Endothelial cell (in vitro differentiated cells): Measurements from ENCODE around the gene IL19. TPM values are rescaled to one million over a fixed set of nuclear protein-coding genes. Genes with fewer than 3 reads are reported as not detected.
A peak's percentile ranks its signal among the peaks of the same experiment; 100 is the strongest.

Experiments
- DNase-seq: peaks from one replicate; pipeline ENCODE4 v3.0.0; 2021; ENCODE audit warnings: low spot score
- H3K27ac Mint-ChIP-seq: one replicate; pipeline ENCODE4 v1.8.0; 2021; ENCODE audit warnings: mixed read lengths, inconsistent platforms; ENCODE audit not compliant: unreplicated experiment
- H3K27me3 Mint-ChIP-seq: one replicate; pipeline ENCODE4 v1.8.0; 2021; ENCODE audit warnings: mild to moderate bottlenecking, moderate library complexity, mixed read lengths, inconsistent platforms; ENCODE audit not compliant: unreplicated experiment
- H3K36me3 Mint-ChIP-seq: one replicate; pipeline ENCODE4 v1.8.0; 2021; ENCODE audit warnings: mild to moderate bottlenecking, low read depth, mixed read lengths, inconsistent platforms; ENCODE audit not compliant: unreplicated experiment
- H3K4me1 Mint-ChIP-seq: one replicate; pipeline ENCODE4 v1.8.0; 2021; ENCODE audit warnings: mild to moderate bottlenecking, mixed read lengths, inconsistent platforms; ENCODE audit not compliant: unreplicated experiment
- H3K4me3 Mint-ChIP-seq: one replicate; pipeline ENCODE4 v1.8.0; 2021; ENCODE audit warnings: mild to moderate bottlenecking, mixed read lengths, inconsistent platforms; ENCODE audit not compliant: unreplicated experiment
- H3K9me3 Mint-ChIP-seq: one replicate; pipeline ENCODE4 v1.8.0; 2021; ENCODE audit warnings: mixed read lengths, inconsistent platforms; ENCODE audit not compliant: unreplicated experiment
- total RNA-seq: library from RNA; stranded (reverse); fragmentation: NEBNext Ultra II Directional; extraction: Animal tissue kit (Norgen Biotek cat#: 25700); gene quantifications from one replicate; pipeline ENCODE4 v1.2.1, GENCODE V29; 2021; ENCODE audit not compliant: unreplicated experiment
- TF ChIP-seq, protein P1 (sequence below): fragments of 200-600 bp; sonication (generic); IDR thresholded peaks from one replicate; pipeline ENCODE4 v1.5.0; 2021; ENCODE audit warnings: antibody characterized with exemption; ENCODE audit not compliant: unreplicated experiment

Gene IL19
- total RNA-seq, 1 donor from 2014 or later: not detected

DNA sequence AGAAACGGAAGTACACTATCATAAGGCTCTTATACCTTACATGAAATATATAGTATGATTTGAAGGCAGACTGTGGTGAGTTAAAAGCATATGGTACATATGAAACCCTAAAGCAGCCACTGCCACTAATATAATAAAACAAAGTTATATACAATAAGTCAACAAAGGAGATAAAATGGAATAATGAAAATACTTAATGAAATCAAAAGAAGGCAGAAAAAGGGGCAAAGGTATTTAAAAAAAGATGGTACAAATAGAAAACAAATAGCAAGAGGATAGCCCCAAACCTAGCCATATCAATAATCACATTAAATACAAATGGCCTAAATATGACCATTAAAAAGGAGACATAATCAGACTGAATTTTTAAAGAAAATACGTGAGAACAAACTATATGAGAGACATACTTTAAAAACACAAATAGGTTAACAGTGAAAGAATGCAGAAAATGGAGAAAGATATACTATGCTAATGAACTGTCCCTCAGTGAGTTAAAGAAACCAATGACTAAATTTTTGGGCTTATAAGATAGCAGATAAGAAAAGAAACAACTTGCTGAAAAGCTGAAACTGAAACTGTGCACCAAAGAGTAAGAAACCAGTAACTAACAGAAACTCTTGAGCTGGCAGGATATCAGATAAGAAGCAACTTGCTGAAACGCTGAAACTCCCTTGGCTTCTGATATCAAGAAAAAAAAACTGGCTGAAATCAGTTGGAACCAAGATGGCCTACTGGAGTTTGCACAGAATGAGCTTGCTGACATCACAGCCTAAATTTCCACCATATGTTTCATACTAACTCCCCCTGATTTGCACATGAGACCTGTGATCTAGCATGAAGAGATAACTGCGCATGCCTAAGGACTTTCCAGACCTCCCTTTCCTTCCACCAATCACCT lies 46.1 kb downstream of the IL19 start:
- H3K36me3 Mint-ChIP-seq: no peaks in the 10 kb centered on the region
- no peak overlapping the region for H3K27ac Mint-ChIP-seq
- H3K4me3 Mint-ChIP-seq: no peak overlapping the region
- H3K9me3 Mint-ChIP-seq: no peaks in the 10 kb centered on the region
- H3K4me1 Mint-ChIP-seq: peaks cover 4% of the 10 kb centered on the region
- H3K27me3 Mint-ChIP-seq: no peaks in the 10 kb centered on the region
- no peak for DNase-seq
- TF ChIP-seq, protein P1, sequence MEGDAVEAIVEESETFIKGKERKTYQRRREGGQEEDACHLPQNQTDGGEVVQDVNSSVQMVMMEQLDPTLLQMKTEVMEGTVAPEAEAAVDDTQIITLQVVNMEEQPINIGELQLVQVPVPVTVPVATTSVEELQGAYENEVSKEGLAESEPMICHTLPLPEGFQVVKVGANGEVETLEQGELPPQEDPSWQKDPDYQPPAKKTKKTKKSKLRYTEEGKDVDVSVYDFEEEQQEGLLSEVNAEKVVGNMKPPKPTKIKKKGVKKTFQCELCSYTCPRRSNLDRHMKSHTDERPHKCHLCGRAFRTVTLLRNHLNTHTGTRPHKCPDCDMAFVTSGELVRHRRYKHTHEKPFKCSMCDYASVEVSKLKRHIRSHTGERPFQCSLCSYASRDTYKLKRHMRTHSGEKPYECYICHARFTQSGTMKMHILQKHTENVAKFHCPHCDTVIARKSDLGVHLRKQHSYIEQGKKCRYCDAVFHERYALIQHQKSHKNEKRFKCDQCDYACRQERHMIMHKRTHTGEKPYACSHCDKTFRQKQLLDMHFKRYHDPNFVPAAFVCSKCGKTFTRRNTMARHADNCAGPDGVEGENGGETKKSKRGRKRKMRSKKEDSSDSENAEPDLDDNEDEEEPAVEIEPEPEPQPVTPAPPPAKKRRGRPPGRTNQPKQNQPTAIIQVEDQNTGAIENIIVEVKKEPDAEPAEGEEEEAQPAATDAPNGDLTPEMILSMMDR: no peak

DNA sequence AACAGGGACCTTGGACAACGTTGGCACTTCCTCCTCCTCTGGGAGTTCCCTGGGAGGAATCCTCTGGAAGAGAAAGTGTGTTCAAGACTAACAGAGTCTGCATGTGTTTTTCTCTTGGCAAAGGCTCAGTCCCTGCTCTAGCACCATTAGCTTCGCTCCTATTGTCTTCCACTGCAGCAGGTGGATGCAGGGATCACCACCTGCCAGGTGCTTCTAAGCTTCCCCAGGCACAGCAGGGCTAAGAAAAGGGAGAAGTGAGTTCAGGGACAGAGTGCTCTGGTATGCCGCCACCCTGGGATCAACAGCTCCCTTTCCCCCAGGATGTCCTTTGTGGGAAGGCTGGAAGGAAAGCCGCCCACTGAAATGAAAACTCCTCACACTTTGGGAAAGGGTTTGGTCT lies 50.9 kb downstream of the IL19 start:
- Mint-ChIP-seq H3K36me3 (no peaks in the 10 kb centered on the region), H3K27me3 (no peaks in the 10 kb centered on the region), H3K27ac (no peak overlapping the region), H3K4me3 (no peak overlapping the region), H3K4me1 (peaks cover 17% of the 10 kb centered on the region), H3K9me3 (no peaks in the 10 kb centered on the region)
- DNase-seq: no peak
- TF ChIP-seq, protein P1: no peak

DNA sequence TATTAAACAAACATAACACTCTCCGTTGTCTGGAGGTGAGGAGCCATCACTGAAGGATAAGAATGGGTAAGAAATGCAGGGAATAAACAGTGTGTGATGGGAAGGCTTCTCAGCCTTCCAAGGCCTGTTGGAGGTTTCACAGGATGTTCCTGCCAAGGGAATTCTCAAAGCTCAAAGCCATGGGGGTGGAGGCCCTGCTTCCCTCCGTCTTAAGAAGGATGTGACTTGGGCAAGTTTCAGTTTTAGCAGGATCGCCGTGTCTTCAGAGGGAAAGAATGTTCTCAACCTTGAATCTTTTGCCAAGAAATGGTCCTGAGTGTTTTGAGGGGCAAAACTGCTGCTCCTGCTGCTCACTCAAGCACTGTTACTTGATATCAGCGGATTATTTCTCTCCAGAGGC lies 53.2 kb downstream of the IL19 start:
- H3K36me3 Mint-ChIP-seq: no peaks in the 10 kb centered on the region

DNA sequence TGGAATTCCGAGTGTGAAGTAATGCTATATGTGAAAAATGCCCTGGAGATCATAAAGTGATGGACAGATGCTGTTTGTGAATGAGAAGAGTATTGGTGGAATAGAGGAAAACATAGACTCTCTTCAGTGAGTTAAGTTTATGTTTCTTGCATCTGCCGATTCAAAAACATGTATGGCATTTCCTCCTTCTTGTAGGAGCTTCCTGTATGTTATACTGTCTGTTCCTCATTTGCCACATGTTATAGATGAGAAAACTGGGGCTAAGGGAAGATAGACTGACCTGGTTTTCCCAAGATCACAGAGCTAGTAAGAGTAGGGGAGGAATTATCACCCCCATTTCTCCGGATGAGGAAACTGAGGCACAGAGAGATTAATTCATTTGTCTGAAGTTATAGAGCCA lies 53.8 kb downstream of the IL19 start:
- Mint-ChIP-seq H3K4me1 (peaks cover 21% of the 10 kb centered on the region), H3K4me3 (no peak overlapping the region), H3K36me3 (no peaks in the 10 kb centered on the region), H3K27ac (peak overlapping the region; percentile 5), H3K27me3 (no peaks in the 10 kb centered on the region), H3K9me3 (no peaks in the 10 kb centered on the region)
- TF ChIP-seq, protein P1: no peak
- DNase-seq: no peak

More for the DNA sequence above, 53.2 kb downstream of the IL19 start:
- Mint-ChIP-seq H3K27me3 (no peaks in the 10 kb centered on the region), H3K4me3 (no peak overlapping the region), H3K4me1 (peaks cover 21% of the 10 kb centered on the region), H3K9me3 (no peaks in the 10 kb centered on the region), H3K27ac (no peak overlapping the region)
- no peak for DNase-seq
- TF ChIP-seq, protein P1: no peak

DNA sequence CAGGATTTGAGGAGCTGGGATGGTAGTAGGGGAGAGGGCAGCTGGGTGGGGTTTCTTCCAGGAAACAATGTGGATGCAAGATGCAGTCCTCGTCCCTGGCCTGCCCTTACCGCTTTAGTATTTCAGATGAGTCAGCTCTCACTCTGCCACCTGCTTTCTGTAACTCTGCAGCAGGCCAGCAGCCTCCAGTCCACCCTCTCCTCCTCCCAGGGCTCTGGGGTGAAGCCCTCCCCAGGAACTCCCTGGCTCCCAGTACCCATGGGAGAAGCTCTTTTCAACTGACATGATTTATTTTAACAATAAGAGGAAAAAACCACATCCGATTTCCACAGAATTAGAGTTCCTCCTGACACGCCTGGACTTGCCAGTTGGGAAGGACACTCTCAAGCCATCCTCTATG lies 55.8 kb downstream of the IL19 start:
- no peaks in the 10 kb centered on the region for H3K27me3 Mint-ChIP-seq
- peaks cover 17% of the 10 kb centered on the region for H3K4me1 Mint-ChIP-seq
- H3K4me3 Mint-ChIP-seq: no peak overlapping the region

More for the DNA sequence above, 55.8 kb downstream of the IL19 start:
- Mint-ChIP-seq H3K27ac (no peak overlapping the region), H3K9me3 (no peaks in the 10 kb centered on the region), H3K36me3 (no peaks in the 10 kb centered on the region)
- DNase-seq: no peak
- TF ChIP-seq, protein P1: no peak
